Embryonic facial prominence (tissue), 1 donor: ENCODE results near the gene PAAF1.

Experiments used
- DNase-seq: peaks from one replicate; pipeline ENCODE4 v3.0.0-alpha.2; 2016; ENCODE audit errors: extremely low spot score

The PAAF1 gene

DNA sequence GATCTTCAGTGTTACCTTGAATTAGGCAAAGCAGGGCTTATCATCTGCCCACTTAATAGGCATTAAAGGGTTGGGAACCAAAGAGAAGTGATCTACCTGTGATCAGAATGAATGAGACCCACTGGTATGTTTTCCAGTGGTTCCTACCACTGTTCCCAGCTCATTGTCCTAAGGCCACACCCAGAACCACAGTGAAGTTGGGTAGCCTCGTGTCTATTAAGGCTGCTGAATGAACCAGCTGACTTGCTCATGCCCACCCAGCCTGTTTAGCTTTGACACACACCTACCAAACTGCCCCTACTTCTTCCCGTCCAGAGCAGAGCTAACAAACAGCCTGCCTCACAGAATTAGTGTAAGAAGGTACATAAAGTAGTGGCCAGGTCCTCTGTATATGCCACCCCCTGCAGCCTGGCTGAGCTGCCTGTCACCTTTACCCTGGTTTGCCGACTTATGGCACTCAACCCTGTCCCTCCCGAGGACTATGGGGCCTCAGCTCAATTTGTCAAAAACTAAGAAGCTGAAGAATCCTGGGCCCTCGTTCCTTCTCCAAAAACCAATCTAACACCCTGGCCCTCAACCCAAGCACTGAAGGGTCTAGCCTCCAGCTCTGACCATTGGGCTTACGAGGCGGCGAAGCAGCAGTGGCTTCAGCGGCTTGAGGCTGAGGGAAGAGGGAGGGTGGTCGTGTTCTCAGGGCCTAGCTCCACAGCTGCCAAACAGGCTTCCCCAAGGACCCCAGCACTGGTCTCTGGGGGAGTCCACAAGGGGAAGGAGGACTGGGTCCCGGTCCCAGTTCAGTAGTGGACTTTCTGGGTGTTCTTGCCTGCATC lies 96.0 kb downstream of the PAAF1 start:
- no peak for DNase-seq

DNA sequence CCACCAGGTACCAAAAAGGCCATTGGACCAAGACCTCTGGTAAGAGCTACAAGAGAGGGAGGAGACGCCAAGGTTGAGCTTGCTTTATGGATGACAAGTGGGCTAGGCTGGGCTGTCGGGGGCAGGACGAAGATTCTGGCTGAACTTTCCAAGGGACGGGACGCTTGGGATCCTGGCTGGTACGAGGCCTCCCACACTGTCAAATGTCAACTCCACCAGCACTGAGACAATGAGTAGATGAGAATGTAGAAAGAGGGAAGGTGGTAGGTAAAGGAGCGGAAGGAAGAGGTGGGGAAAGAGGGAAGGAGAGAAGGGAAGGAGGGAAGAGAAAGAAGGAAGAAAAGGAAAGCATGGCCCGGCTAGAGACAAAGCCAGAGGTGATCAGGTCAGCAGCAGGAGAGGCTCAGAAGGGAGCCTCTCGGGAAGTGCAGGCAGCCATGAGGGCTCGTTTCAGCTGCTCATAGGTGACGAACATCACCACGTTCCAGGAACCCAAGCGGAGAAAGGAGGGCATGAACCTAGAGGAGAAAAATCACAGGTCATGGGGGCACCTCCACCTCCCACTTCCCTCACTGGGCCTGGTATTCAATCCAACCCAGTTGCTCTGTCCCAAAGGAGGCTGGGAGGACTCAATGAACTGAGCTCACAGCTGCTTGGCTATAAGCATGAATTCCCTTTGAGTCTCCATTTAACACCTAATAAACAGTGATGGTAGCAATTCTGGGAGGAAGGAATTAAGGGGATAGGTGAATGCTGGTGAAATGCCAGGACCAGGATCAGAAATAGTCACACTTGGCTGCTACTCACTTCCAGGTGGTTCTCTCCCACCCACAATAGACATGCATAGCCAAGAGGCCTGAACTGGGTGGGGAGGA lies 98.0 kb downstream of the PAAF1 start:
- no peak for DNase-seq

GRCh38 chr11:73975479-73975757 lies 98.6 kb downstream of the PAAF1 start:
- DNase-seq: no peak

DNA sequence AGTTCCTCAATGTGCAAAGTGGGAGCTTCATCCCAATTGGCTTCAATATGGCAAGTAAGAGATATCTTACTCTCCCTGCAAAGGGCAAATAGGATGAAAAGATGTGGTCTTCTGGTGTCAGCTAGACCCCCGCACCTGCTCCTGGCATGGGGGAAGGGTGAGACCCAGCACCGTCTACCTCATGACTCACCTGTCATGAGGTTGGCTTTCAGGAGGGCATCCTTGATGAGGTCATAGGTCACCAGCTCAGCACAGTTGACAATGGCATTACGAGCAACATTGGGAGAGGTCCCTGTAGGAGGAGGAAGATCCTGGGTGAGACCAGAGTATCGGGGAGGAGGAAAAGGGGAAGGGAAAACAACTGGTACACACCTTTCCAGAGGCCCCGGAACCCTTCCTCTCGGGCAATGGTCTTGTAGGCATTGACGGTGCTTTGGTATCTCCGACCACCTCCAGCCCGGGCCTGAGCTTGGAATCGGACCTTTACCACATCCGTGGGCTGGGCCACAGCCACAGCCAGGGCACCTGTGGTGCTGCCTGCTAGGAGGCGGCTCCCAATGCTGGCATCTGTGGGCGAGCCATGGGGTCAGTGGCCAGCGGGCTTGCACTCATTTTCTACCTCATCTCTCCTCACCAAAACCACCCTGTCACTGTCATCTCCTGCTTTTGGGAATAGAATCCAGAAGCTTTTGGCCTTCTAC lies 99.8 kb downstream of the PAAF1 start:
- no peak for DNase-seq

DNA sequence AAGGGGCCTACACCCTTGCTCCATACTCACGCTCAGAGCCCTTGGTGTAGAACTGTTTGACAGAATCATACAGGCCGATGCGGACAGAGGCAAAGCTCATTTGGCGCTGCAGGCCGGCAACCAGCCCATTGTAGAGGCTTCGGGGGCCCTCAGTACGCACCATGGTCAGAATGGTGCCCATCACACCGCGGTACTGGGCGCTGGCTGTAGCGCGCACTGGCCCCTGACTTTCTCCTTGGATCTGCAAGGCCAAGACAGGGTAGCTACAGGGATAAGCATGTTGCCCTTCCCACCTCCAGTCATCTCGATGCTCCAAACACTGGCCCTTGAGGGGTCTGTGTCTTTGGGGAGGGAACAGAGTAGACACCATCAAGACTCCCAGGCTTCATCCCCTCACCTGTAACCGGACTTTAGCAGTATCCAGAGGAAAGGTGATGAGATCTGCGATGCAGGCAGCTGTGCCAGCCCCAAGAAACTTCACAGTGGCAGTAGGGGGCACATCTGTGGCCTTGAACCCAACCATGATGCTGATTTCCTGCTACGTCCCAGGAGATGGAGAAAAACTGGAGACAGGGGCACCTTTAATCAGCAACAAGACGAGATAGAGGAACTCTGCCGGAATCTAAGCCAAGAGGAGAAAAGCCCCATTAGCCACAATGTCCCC lies 101.2 kb downstream of the PAAF1 start:
- no peak for DNase-seq

- no peak for DNase-seq
Measured at GRCh38 chr11:73978576-73979086, 101.8 kb downstream of the PAAF1 start.

GRCh38 chr11:73980001-73980961 lies 103.5 kb downstream of the PAAF1 start:
- DNase-seq: no peak
